ENCODE results near the gene C12orf76. TPM values are rescaled to one million over a fixed set of nuclear protein-coding genes. Genes with fewer than 3 reads are reported as not detected.
A peak's percentile ranks its signal among the peaks of the same experiment; 100 is the strongest.

Gene C12orf76
- total and polyA plus RNA-seq, 2 of the 13 experiments (the other 11 are each of a cell fraction or from before 2014, with no cell fraction given) = 15.8 to 38.4 TPM

DNA sequence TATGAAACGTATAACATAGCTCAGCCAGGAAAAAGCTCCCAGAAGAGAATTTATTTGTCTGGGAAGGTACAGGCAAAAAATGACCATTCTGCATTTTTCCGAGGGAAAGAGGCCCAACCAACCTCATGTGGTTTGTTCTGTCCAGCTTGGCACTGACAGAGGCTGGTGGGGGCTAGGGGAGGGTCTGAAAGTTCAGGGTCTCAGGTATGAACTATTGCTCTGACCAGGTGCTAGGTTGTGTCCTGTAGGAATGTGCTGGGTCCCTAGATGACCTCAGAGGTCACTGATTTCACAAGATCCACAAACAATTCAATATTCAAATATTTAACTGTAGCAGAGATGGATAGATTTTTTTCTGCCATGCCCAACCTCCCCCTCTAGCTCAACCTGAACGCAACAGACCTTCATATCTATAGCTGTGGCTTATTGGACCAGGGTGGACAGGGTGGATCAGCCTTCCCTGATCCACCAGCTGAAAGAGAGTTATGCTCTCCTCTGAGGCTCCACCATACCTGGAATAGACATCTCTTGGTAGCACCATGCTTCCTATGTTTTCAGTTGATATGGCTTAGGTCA is 42.9 kb upstream of the C12orf76 start (continued):
- TF ChIP-seq LRRFIP1 (CRISPR knock-in tag; conservative IDR thresholded peaks at IDR 0.05) (no peak), ERF (CRISPR knock-in tag; IDR thresholded peaks at IDR 0.05) (peak; percentile 43; the same call in 1 of the 2 replicates), ZNF337 (CRISPR knock-in tag; IDR thresholded peaks at IDR 0.05; ENCODE audit: borderline replicate concordance, low read depth) (no peak), SNRNP70 (IDR thresholded peaks at IDR 0.05; ENCODE audit: low read depth, low read length) (no peak), PCBP1 (IDR thresholded peaks at IDR 0.05; ENCODE audit: borderline replicate concordance, low read depth, low read length) (no peak), RELA (CRISPR knock-in tag; IDR thresholded peaks at IDR 0.05) (no peak), ZBTB4 (CRISPR knock-in tag; IDR thresholded peaks at IDR 0.05; ENCODE audit: borderline replicate concordance) (peak; percentile 76; the same call in 1 of the 2 replicates), RNF2 (conservative IDR thresholded peaks at IDR 0.05; ENCODE audit: low read depth) (no peak), HMGA1 (CRISPR knock-in tag; conservative IDR thresholded peaks at IDR 0.05) (no peak), CBX1 (IDR thresholded peaks at IDR 0.05; ENCODE audit: low read depth) (no peak), ZBTB1 (CRISPR knock-in tag; IDR thresholded peaks at IDR 0.05; ENCODE audit: borderline replicate concordance) (no peak), ZBTB42 (CRISPR knock-in tag; IDR thresholded peaks at IDR 0.05) (no peak), ATF3 (CRISPR knock-in tag; IDR thresholded peaks at IDR 0.05) (peak; percentile 23; the same call in 1 of the 2 replicates), CHCHD3 (CRISPR knock-in tag; IDR thresholded peaks at IDR 0.05) (no peak), ZBTB3 (CRISPR knock-in tag; IDR thresholded peaks at IDR 0.05; ENCODE audit: borderline replicate concordance, low read depth) (no peak), ZMAT3 (CRISPR knock-in tag; conservative IDR thresholded peaks at IDR 0.05) (no peak)
- TF ChIP-seq, protein P1, sequence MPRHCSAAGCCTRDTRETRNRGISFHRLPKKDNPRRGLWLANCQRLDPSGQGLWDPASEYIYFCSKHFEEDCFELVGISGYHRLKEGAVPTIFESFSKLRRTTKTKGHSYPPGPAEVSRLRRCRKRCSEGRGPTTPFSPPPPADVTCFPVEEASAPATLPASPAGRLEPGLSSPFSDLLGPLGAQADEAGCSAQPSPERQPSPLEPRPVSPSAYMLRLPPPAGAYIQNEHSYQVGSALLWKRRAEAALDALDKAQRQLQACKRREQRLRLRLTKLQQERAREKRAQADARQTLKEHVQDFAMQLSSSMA (CRISPR knock-in tag; IDR thresholded peaks at IDR 0.05) = no peak
- TF ChIP-seq, protein P2, sequence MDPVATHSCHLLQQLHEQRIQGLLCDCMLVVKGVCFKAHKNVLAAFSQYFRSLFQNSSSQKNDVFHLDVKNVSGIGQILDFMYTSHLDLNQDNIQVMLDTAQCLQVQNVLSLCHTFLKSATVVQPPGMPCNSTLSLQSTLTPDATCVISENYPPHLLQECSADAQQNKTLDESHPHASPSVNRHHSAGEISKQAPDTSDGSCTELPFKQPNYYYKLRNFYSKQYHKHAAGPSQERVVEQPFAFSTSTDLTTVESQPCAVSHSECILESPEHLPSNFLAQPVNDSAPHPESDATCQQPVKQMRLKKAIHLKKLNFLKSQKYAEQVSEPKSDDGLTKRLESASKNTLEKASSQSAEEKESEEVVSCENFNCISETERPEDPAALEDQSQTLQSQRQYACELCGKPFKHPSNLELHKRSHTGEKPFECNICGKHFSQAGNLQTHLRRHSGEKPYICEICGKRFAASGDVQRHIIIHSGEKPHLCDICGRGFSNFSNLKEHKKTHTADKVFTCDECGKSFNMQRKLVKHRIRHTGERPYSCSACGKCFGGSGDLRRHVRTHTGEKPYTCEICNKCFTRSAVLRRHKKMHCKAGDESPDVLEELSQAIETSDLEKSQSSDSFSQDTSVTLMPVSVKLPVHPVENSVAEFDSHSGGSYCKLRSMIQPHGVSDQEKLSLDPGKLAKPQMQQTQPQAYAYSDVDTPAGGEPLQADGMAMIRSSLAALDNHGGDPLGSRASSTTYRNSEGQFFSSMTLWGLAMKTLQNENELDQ (CRISPR knock-in tag; IDR thresholded peaks at IDR 0.05; ENCODE audit: borderline replicate concordance) = no peak
- TF ChIP-seq, protein P3, sequence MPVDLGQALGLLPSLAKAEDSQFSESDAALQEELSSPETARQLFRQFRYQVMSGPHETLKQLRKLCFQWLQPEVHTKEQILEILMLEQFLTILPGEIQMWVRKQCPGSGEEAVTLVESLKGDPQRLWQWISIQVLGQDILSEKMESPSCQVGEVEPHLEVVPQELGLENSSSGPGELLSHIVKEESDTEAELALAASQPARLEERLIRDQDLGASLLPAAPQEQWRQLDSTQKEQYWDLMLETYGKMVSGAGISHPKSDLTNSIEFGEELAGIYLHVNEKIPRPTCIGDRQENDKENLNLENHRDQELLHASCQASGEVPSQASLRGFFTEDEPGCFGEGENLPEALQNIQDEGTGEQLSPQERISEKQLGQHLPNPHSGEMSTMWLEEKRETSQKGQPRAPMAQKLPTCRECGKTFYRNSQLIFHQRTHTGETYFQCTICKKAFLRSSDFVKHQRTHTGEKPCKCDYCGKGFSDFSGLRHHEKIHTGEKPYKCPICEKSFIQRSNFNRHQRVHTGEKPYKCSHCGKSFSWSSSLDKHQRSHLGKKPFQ (CRISPR knock-in tag; IDR thresholded peaks at IDR 0.05; ENCODE audit: insufficient replicate concordance) = no peak

Measured in HepG2 (cell line).